Measurements from ENCODE around the gene COL3A1. TPM values are rescaled to one million over a fixed set of nuclear protein-coding genes. Genes with fewer than 3 reads are reported as not detected.

Gene COL3A1
- total RNA-seq (ENCODE audit: low replicate concordance): 1,200 and 2,738 TPM in 2 replicates

GRCh38 chr2:188974164-188974563, at the start of gene COL3A1:
Gene COL3A1 (plus strand): TSS chr2:188974373. CDS start chr2:188974490, 117 bp downstream.

Other genes starting within 250 kb of the COL3A1 start
- 220 and 432 TPM in 2 replicates for gene COL5A2, start 205.4 kb downstream of the COL3A1 start, total RNA-seq (ENCODE audit: low replicate concordance)